22Rv1 (cell line): ENCODE data around the gene RNFT2.

ENCODE experiments used
- CTCF ChIP-seq: fragments of 450-650 bp; IDR thresholded peaks from 2 replicates; pipeline ENCODE4 v1.5.1; 2017; ENCODE audit warnings: mild to moderate bottlenecking
- ZFX ChIP-seq: fragments of 450-650 bp; IDR thresholded peaks from 2 replicates; pipeline ENCODE4 v1.6.1; 2017; ENCODE audit warnings: antibody characterized with exemption, borderline replicate concordance

- TF ChIP-seq CTCF (no peak), ZFX (no peak)
Observed at GRCh38 chr12:116695464-116695725, 42.7 kb upstream of the RNFT2 start.
